Activated gamma-delta T cell (primary cell): ENCODE data around the gene NUP42.

Experiments
- DNase-seq: peaks from one replicate; lab custom pipeline; 2025; lab: John Stamatoyannopoulos, UW

NUP42 gene

GRCh38 chr7:23234569-23235296 lies 52.9 kb downstream of the NUP42 start:
- DNase-seq = no peak

- no peak for DNase-seq
These were observed 54.0 kb downstream of the NUP42 start for GRCh38 chr7:23235813-23236221.

- DNase-seq = no peak
These were observed 55.2 kb downstream of the NUP42 start for GRCh38 chr7:23237000-23237399.

- no peak for DNase-seq
These were observed 57.3 kb downstream of the NUP42 start for GRCh38 chr7:23238983-23239652.

GRCh38 chr7:23239698-23240097 lies 57.9 kb downstream of the NUP42 start:
- DNase-seq = no peak

- DNase-seq = no peak
These were observed 60.5 kb downstream of the NUP42 start for GRCh38 chr7:23242321-23242720.

- DNase-seq = no peak
These were observed 61.1 kb downstream of the NUP42 start for GRCh38 chr7:23242935-23243334.

GRCh38 chr7:23246555-23246954 lies 64.7 kb downstream of the NUP42 start, which contains the start of gene GPNMB:
TSS of gene GPNMB (plus strand) at chr7:23246775. CDS start at chr7:23246858, 83 bp downstream.
- no peak for DNase-seq

- no peak for DNase-seq
These were observed 65.3 kb downstream of the NUP42 start for GRCh38 chr7:23247046-23247602.

- no peak for DNase-seq
These were observed 65.9 kb downstream of the NUP42 start for GRCh38 chr7:23247603-23248335.

- DNase-seq = no peak
These were observed 67.6 kb downstream of the NUP42 start for GRCh38 chr7:23249486-23249885.
